Neuronal stem cell (in vitro differentiated cells): ENCODE results near the gene SIMC1.
A peak's percentile ranks its signal among the peaks of the same experiment; 100 is the strongest.

Experiments
- DNase-seq: peaks from one replicate; pipeline ENCODE4 v3.0.0-alpha.2; 2013; ENCODE audit warnings: low spot score
- H2AFZ ChIP-seq: one replicate; pipeline ENCODE4 v1.6.1; 2013; ENCODE audit warnings: mild to moderate bottlenecking, low read length, inconsistent platforms
- H2AK5ac ChIP-seq: 2 replicates; pipeline ENCODE4 v1.6.1; 2013; ENCODE audit warnings: low read depth, mild to moderate bottlenecking, inconsistent platforms, low read length, moderate library complexity, mixed read lengths
- H2BK120ac ChIP-seq: 2 replicates; pipeline ENCODE4 v1.6.1; 2013; ENCODE audit warnings: low read depth, mild to moderate bottlenecking, inconsistent platforms, low read length, moderate library complexity, mixed read lengths
- H2BK12ac ChIP-seq: one replicate; pipeline ENCODE4 v1.6.1; 2013; ENCODE audit warnings: low read length, inconsistent platforms
- H2BK15ac ChIP-seq: 2 replicates; pipeline ENCODE4 v1.6.1; 2013; ENCODE audit warnings: mild to moderate bottlenecking, low read length, inconsistent platforms, mixed read lengths
- H2BK5ac ChIP-seq: one replicate; pipeline ENCODE4 v1.6.1; 2013; ENCODE audit warnings: inconsistent platforms, mild to moderate bottlenecking, low read length, moderate library complexity
- H3K14ac ChIP-seq: one replicate; pipeline ENCODE4 v1.6.1; 2013; ENCODE audit warnings: low read length, inconsistent platforms
- H3K18ac ChIP-seq: 2 replicates; pipeline ENCODE4 v1.6.1; 2013; ENCODE audit warnings: low read length, inconsistent platforms
- H3K23ac ChIP-seq: 2 replicates; pipeline ENCODE4 v1.6.1; 2013; ENCODE audit warnings: low read depth, mild to moderate bottlenecking, mixed read lengths, low read length, inconsistent platforms; ENCODE audit not compliant: poor library complexity
- H3K27ac ChIP-seq: replicated peaks from 3 replicates; pipeline ENCODE4 v1.5.1; 2013; ENCODE audit warnings: low read length, inconsistent platforms
- H3K27me3 ChIP-seq, 3 experiments: 2 replicates each; pipeline ENCODE4 v1.6.1; 2013; ENCODE audit warnings: low read length in 3 of 3, mild to moderate bottlenecking in 2 of 3, inconsistent platforms in 1 of 3, low read depth in 1 of 3, mixed read lengths in 1 of 3, moderate library complexity in 1 of 3; ENCODE audit not compliant: control insufficient read depth in 3 of 3, insufficient read depth in 3 of 3
- H3K36me3 ChIP-seq, 2 donors: replicated peaks in 1 of 2; 2 replicates each; pipeline ENCODE4 v1.6.1; 2013; ENCODE audit warnings: low read length in 2 of 2; ENCODE audit not compliant: control insufficient read depth in 2 of 2, insufficient read depth in 2 of 2
- H3K4ac ChIP-seq: 2 replicates; pipeline ENCODE4 v1.6.1; 2013; ENCODE audit warnings: inconsistent platforms, mild to moderate bottlenecking, low read length, moderate library complexity
- H3K4me1 ChIP-seq, 2 donors: 1 replicate in 1 of 2; 2 replicates in 1 of 2; pipeline ENCODE4 v1.6.1; 2013; ENCODE audit warnings: low read length in 2 of 2, low read depth in 1 of 2; ENCODE audit not compliant: control insufficient read depth in 2 of 2, insufficient read depth in 1 of 2
- H3K4me2 ChIP-seq: one replicate; pipeline ENCODE4 v1.6.1; 2013; ENCODE audit warnings: mild to moderate bottlenecking, low read length, inconsistent platforms; ENCODE audit not compliant: insufficient read depth, poor library complexity, severe bottlenecking
- H3K4me3 ChIP-seq, 2 donors: 2 replicates each; pipeline ENCODE4 v1.5.1; 2013; ENCODE audit warnings: low read length in 2 of 2, mild to moderate bottlenecking in 2 of 2, inconsistent platforms in 1 of 2, moderate library complexity in 1 of 2
- H3K79me1 ChIP-seq: one replicate; pipeline ENCODE4 v1.6.1; 2013; ENCODE audit warnings: low read depth, mild to moderate bottlenecking, inconsistent platforms, low read length, moderate library complexity
- H3K9ac ChIP-seq: one replicate; pipeline ENCODE4 v1.6.1; 2013; ENCODE audit warnings: mild to moderate bottlenecking, low read depth, low read length, inconsistent platforms; ENCODE audit not compliant: poor library complexity
- H3K9me3 ChIP-seq, 2 donors: replicated peaks in 1 of 2; 2 replicates each; pipeline versions ENCODE3 to v1.6.1; 2013; ENCODE audit warnings: low read length in 2 of 2, mild to moderate bottlenecking in 2 of 2, inconsistent platforms in 1 of 2, low read depth in 1 of 2, mixed read lengths in 1 of 2, moderate library complexity in 1 of 2; ENCODE audit not compliant: control insufficient read depth in 2 of 2, insufficient read depth in 1 of 2
- H4K8ac ChIP-seq: one replicate; pipeline ENCODE4 v1.6.1; 2013; ENCODE audit warnings: low read depth, mild to moderate bottlenecking, inconsistent platforms, low read length, moderate library complexity
- H4K91ac ChIP-seq: one replicate; pipeline ENCODE4 v1.6.1; 2013; ENCODE audit warnings: low read length, low read depth, mild to moderate bottlenecking, inconsistent platforms; ENCODE audit not compliant: poor library complexity
- WGBS, 2 donors: extraction: QIAGEN DNeasy Blood & Tissue Kit; methylation state at CpG; one replicate each; pipeline ENCODE4 v1.1.7; 2013; ENCODE audit warnings: missing lambda C conversion rate in 2 of 2, mixed read lengths in 1 of 2; ENCODE audit not compliant: insufficient read length in 2 of 2, insufficient replicate concordance in 1 of 2; ENCODE audit errors: extremely low coverage in 2 of 2; 5-methylcytosine and 5-hydroxymethylcytosine counted together

The SIMC1 gene

DNA sequence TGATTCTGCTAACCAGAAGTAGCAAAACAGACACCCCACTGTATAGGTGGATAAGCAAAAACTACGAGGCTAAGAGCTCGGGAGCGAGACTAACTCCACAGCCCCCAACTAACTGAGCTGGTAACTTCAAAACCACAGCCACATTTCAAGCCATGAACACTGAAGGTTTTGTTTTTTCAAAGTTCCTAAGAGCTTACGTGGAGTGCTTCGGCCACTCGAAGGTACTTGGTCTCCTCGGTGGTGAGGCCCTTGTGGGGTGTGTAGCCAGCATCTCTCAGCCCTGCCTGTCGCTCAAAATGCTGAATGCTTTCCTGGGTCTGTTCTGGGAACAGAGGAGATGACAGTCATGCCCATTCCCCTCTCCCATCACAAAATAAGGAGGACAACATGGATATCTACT, 112.2 kb downstream of the SIMC1 start:
- Histone ChIP-seq H3K27ac (no peak overlapping the region), H3K79me1 (peaks cover 14% of the 10 kb centered on the region), H2BK12ac (no peak overlapping the region), H3K9me3 (no peaks in the 10 kb centered on the region), H2BK120ac (no peak overlapping the region), H2BK15ac (no peak overlapping the region), H3K4me3 (no peak overlapping the region), H2BK5ac (no peak overlapping the region), H4K8ac (no peak overlapping the region), H3K4me2 (no peak overlapping the region), H3K9ac (no peak overlapping the region), H3K4me1 (no peaks in the 10 kb centered on the region), H3K18ac (no peak overlapping the region), H3K23ac (no peak overlapping the region), H3K4ac (no peak overlapping the region), H2AK5ac (no peak overlapping the region), H3K36me3 (peaks cover 43 to 99% of the 10 kb centered on the region in 2 donors), H2AFZ (no peak overlapping the region), H3K14ac (no peak overlapping the region), H4K91ac (no peak overlapping the region), H3K27me3 (no peaks in the 10 kb centered on the region)
- no peak for DNase-seq
- no CpG with 5 or more reads among the region's 8 CpGs for WGBS, 2 donors

DNA sequence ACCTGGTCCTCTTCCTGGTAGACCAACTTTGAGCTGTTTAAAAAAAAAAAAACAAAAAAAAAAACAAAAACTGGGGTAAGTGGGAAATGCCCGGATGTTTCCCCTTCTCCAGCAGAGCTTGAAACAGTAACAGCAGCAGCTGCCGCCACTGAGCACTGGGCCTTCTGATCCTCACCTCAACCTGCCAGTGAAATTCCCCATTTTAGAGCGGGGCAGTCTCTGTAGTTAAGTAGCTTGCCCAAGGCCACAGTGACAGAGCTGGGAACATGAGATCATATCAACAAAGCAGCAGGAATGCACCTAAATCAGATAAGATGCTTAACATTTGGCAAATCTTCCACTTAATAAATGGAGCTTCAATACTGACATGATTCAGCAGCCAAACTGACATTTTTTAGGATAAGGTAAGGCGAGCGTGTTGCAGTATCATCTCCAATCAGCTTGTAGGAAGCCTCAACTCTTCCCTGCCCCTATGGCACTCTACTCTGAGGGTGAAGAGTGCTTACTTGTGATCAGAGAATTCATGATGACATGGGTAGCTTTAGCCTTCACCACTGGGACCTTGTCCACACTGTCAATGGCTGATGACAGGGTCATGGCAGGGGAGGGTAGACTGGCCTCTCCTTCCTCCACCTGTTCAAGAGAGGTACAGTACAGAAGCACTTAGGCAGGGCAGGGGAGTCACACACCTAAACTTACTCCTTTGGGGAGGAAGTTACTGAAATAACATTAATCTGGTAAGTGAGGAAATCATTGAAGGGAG, 114.1 kb downstream of the SIMC1 start:
- Histone ChIP-seq H3K18ac (no peak overlapping the region), H3K4me1 (no peaks in the 10 kb centered on the region), H2BK5ac (no peak overlapping the region), H3K23ac (no peak overlapping the region), H4K91ac (no peak overlapping the region), H3K9me3 (no peaks in the 10 kb centered on the region), H3K14ac (no peak overlapping the region), H3K27me3 (no peaks in the 10 kb centered on the region), H3K27ac (no peak overlapping the region), H4K8ac (no peak overlapping the region), H3K36me3 (peaks cover 42 to 99% of the 10 kb centered on the region in 2 donors), H2BK15ac (no peak overlapping the region), H3K4ac (no peak overlapping the region), H3K4me2 (no peak overlapping the region), H2AFZ (no peak overlapping the region), H2AK5ac (no peak overlapping the region), H2BK120ac (no peak overlapping the region), H3K9ac (no peak overlapping the region), H3K79me1 (peaks cover 14% of the 10 kb centered on the region), H2BK12ac (no peak overlapping the region), H3K4me3 (peak overlapping the region in 1 of 2 donors; percentile 26)
- no CpG with 5 or more reads among the region's 5 CpGs for WGBS, 2 donors
- no peak for DNase-seq

GRCh38 chr5:176353533-176353932, 115.3 kb downstream of the SIMC1 start:
- H2BK5ac ChIP-seq = no peak overlapping the region
- H3K4ac ChIP-seq = no peak overlapping the region
- no peak overlapping the region for H3K9ac ChIP-seq
- no peak overlapping the region for H3K23ac ChIP-seq
- H3K79me1 ChIP-seq = peaks cover 16% of the 10 kb centered on the region
- H3K4me3 ChIP-seq = no peak overlapping the region
- no peaks in the 10 kb centered on the region for H3K4me1 ChIP-seq
- DNase-seq = no peak
- H3K18ac ChIP-seq = no peak overlapping the region
- no peak overlapping the region for H2BK15ac ChIP-seq
- H2AFZ ChIP-seq = no peak overlapping the region
- no peak overlapping the region for H2AK5ac ChIP-seq
- no peak overlapping the region for H3K27ac ChIP-seq
- H3K9me3 ChIP-seq = no peaks in the 10 kb centered on the region
- WGBS, 2 donors = no CpG with 5 or more reads among the region's 4 CpGs
- no peak overlapping the region for H3K14ac ChIP-seq
- H4K8ac ChIP-seq = no peak overlapping the region
- peaks cover 39 to 97% of the 10 kb centered on the region in 2 donors for H3K36me3 ChIP-seq
- no peak overlapping the region for H3K4me2 ChIP-seq
- H3K27me3 ChIP-seq = no peaks in the 10 kb centered on the region
- no peak overlapping the region for H2BK120ac ChIP-seq
- no peak overlapping the region for H2BK12ac ChIP-seq
- H4K91ac ChIP-seq = no peak overlapping the region

DNA sequence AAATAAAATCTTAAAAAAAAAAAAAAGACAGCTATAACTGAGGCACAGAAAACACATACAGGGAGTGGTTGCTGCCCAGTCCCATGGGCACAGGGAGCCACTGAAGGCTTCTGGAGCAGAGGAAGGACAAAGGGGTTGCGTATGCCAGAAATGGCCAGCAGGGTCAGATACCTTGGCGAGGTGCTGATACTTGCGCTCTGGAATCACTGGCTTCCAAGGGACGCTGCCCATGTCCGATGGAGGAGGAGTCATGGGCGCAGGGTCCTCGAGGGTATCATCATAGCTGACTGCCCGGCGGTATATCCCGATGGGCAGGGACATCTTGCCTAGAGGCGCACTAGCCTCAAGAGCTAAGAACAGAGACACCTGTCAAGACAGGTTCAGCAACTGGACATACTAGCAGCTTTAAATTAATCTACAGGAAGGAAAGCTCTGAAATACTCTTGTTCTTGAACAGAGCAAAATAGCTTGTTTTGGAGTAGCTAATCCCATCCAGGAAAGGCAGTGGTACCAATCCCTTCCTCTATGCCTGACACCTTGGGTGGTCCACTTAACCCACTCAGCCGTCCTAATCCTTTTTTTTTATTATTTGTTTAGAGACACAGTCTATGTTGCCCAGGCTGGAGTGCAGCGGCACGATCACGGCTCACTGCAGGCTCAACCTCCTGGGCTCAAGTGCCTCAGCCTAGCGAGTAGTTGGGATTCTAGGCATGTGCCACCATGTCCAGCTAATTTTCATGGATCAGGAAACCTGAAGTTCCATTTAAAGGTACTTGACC, 117.4 kb downstream of the SIMC1 start:
- H3K9ac ChIP-seq = no peak overlapping the region
- peaks cover 1 to 2% of the 10 kb centered on the region in 2 donors for H3K4me1 ChIP-seq
- H3K27ac ChIP-seq = no peak overlapping the region
- peaks cover 33 to 85% of the 10 kb centered on the region in 2 donors for H3K36me3 ChIP-seq
- H3K4me2 ChIP-seq = no peak overlapping the region
- no peak overlapping the region for H3K14ac ChIP-seq
- H4K91ac ChIP-seq = no peak overlapping the region
- no peak overlapping the region for H2AK5ac ChIP-seq
- H3K27me3 ChIP-seq = no peaks in the 10 kb centered on the region
- H2BK120ac ChIP-seq = no peak overlapping the region
- no peak for DNase-seq
- no peak overlapping the region for H2AFZ ChIP-seq
- H2BK15ac ChIP-seq = no peak overlapping the region
- no peak overlapping the region for H3K4ac ChIP-seq
- H3K23ac ChIP-seq = no peak overlapping the region
- H2BK12ac ChIP-seq = no peak overlapping the region
- no peak overlapping the region for H4K8ac ChIP-seq
- H3K79me1 ChIP-seq = peaks cover 16% of the 10 kb centered on the region
- no CpG with 5 or more reads among the region's 16 CpGs for WGBS, 2 donors
- no peak overlapping the region for H2BK5ac ChIP-seq
- H3K4me3 ChIP-seq = no peak overlapping the region
- peaks cover 3 to 4% of the 10 kb centered on the region in 2 donors for H3K9me3 ChIP-seq
- H3K18ac ChIP-seq = no peak overlapping the region
